NCI-H1048 (cell line): ENCODE data around the gene PRR12.
"Not testable (repeated sequence)": the region's sequence is repeated elsewhere in the genome, so short reads cannot be mapped to it uniquely, and the experiment has no call there.

Source experiments
- DNase-seq: peaks from one replicate; lab custom pipeline; 2025; lab: John Stamatoyannopoulos, UW

PRR12 gene

DNA sequence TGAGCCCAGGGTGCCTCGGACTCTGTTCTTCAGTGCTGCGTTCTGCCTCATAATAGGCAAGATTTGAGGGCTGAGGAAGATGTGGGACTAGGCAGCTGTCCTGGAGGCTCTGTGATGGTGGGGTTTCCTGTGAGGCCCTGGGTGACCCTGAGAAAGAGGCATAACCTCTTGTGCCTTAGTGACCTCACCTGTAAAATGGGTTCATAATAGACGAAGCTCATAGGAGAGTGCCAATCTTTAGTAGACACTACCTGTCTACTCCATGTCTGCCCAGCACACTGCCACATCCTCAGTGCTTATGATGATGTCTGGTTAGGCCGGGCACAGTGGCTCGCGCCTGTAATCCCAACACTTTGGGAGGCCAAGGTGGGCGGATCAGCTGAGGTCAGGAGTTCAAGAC, 25.6 kb downstream of the PRR12 start:
- DNase-seq: no peak

DNA sequence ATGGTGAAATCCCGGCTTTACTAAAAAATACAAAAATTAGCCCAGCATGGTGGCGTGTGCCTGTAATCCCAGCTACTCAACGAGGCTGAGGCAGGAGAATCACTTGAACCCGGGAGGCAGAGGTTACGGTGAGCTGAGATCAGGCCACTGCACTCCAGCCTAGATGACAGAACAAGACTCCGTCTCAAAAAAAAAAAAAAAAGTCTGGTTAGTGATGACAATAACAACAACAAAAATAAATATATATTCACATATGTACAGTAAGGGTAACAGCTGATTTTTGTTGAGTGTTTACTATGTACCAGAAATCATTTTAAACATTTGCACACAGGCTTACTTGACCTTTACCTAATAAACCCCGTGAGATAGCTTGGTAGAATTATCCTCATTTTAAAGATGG, 26.0 kb downstream of the PRR12 start:
- DNase-seq: no peak

DNA sequence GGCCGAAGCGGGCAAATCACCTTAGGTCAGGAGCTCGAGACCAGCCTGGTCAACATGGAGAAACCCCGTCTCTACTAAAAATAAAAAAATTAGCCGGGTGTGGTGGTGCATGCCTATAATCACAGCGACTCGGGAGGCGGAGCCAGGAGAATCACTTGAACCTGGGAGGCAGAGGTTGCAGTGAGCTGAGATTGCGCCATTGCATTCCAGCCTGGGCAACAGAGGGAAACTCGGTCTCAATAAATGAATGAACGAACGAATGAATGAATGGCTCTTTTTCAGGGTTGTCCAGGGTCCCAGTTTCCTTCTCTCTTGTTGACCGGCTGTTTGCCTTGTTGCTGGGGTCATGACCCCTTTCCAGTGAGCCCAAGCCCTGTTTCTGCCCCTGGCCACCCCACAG, 26.9 kb downstream of the PRR12 start:
- DNase-seq: not testable (repeated sequence)

DNA sequence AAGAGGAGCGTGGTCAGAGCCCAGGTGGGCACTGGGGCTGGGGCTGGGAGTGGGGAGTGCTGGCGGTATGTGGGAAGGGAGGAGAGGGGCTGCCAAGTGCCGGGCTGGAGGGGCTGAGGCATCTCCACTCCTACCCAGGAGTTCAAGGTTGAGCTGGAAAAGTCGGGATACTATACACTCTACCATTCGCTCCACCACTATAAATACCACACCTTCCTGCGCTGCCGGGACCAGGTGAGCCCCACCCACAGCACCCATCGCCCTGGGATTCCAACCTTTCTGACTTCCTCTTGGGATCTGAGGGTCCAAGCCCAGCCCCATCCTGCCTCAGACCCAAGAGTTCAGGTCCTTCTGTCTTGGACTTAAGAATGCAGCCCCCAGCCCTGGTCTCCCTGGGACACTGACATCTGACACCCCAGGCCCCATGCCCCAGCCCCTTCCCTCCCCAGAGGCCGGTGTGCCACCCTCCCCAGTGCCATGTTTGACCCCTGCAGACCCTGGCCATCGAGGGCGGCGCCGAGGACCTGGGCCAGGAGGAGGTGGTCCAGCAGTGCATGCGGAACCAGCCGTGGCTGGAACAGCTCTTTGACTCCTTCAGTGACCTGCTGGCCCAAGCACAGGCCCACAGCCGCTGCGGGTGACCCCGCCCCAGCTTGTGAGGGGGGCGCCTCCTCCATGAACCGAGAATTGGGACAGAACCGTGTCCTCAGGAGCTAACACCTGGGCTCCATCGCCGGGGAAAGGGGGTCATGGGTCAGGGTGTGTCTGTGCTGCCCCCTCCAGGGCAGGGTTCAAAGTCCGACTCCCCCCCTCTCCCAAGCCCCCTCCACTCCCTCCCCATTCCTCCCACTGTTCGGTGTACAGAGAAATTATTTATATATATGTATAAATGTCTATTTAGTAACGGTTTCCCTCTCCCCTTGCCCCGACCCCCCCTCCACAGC, 34.3 kb downstream of the PRR12 start:
- DNase-seq: no peak

DNA sequence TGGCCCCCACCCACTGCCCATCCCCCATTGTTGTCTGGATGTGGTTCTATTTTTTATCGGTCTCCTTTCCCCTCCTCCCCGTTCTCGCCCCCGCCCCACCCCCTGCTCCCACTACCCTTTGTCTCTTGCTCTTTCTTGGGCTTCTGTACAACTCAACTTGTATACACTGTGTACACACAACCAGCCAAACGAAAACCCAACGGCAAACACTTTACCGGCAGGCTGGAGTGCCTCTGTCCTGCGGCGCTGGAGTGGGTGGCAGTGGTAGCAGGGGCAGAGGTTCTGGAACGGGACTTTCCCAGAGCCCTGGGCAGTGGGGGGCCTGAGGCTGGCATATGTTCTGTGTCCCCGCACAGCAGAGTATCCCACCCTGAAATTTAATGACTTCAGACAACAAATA, 35.2 kb downstream of the PRR12 start:
- DNase-seq: no peak

DNA sequence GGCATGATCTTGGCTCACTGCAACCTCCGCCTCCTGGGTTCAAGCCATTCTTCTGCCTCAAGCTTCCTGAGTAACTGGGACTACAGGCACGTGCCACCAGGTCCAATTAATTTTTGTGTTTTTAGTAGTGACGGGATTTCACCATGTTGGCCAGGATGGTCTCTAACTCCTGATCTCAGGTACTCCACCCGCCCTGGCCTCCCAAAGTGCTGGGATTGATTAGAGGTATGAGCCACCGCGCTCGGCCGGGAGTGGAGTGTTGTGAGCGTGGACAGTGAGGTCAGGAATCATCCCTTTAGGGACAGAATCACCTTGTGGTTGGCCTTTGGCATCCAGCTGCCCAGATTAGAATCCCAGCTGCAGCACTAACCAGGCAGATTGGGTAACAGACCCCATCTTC, 38.7 kb downstream of the PRR12 start:
- DNase-seq: no peak

DNA sequence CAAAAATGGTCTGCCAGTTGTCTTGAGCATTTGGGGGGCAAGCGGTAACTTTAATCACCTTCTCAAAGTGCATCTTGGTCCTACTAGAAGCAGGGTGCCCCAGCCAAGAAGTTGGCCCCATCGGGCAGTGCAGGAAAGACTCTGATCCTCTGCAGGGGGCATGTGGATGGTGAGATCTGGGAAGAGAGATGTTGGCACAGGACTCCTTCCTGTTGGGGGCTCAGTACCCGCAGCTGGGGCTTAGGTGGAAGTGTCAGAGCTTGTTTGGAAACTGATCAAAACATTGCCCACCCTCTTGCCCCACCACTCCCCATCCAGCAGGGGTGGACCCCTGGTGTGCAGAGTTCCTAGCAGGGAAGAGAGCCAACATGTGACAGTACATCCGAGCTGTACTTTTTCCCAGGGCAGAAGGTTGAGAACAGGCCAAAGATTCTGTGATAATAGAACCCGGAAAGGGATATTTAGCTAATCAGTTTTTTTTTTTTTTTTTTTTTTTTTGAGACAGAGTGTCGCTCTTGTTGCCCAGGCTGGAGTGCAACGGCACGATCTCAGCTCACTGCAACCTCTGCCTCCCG, 40.1 kb downstream of the PRR12 start:
- DNase-seq: no peak

DNA sequence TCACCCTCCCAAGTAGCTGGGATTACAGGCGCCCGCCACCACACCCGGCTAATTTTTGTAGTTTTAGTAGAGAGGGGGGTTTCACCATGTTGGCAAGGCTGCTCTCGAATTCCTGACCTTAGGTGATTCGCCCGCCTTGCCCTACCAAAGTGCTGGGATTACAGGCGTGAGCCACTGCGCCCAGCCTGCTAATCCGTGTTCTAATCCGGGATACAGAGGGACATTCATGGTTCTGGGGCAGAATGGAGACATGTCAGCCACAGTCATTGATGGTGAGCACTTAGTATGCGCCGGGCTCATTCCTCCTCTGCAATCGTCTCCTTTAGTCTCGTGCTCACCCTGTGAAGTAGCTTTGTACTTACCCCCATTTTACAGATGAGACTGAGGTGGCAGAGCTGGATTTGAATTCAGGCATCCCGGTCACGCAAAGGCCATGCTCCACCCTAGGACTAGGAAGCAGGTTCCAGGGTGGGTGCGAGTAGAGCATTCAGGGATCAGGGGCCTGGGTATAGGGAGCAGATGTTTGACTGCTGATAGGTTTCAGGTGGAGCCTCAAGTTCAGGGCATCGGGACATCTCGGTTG, 40.7 kb downstream of the PRR12 start:
- DNase-seq: no peak

DNA sequence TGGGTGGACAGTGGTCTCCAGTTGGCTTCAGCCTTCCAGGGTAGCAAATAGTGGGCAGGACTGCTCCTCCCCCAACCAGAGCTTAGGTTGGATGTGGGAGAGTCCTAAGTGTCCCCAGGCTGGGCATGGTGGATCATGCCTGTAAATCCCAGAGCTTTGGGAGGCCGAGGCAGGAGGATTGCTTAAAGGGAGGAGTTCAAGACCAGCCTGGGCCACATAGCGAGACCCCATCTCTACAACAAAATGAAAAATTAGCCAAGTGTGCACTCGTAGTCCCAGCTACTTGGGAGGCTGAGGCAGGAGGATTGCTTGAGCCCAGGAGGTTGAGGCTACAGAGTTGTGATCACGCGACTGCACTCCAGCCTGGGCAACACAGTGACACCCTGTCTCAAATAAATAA, 41.6 kb downstream of the PRR12 start:
- no peak for DNase-seq

DNA sequence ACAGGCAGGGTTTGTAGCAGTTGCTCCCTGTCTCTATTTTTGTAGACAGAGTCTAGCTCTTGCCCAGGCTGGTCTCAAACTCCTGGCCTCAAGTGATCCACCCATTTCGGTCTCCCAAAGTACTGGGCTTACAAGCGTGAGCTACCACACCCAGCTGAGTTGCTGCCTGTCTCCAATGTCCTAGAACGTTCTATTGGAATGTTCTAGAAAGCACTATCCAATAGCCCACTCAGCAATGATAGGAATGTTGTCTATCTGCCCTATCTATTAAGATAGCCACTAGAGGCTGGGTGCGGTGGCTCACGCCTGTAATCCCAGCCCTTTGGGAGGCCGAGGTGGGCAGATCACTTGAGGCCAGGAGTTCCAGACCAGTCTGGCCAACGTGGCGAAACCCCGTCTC, 42.3 kb downstream of the PRR12 start:
- DNase-seq: not testable (repeated sequence)

DNA sequence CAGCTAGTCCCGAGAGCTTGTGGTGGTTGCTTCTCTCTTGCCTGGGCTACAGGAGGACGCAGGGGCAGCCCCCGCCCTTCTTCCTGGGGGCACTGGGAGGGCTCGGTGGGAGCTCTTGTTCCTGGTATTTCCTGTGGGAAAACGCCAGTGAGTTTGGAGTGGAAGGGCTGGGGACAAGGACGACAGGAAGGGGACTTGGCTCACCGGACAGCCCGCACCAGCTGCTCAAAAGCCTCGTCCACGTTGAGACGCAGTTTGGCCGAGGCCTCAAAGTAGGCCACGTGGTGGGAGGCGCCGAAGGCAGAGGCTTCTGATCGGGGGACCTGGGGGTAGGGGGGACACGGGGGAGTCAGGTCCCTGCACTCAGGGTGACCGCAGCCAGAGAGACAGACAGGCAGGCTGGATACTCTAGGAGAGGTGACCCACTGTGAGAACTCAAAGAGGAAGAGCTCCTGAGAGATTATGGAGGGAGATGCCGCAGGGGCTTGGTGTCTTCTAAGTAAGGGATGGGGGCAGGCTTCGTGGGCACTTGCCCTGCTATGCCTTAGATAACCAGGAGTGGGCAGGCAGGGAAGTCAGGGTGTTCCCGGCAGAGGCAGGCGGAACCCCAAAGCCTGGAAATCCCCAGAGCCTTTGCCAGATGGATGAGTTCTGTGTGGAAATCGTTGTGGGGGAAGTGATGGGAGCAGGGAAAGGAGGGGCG, 44.7 kb downstream of the PRR12 start:
- DNase-seq: no peak

DNA sequence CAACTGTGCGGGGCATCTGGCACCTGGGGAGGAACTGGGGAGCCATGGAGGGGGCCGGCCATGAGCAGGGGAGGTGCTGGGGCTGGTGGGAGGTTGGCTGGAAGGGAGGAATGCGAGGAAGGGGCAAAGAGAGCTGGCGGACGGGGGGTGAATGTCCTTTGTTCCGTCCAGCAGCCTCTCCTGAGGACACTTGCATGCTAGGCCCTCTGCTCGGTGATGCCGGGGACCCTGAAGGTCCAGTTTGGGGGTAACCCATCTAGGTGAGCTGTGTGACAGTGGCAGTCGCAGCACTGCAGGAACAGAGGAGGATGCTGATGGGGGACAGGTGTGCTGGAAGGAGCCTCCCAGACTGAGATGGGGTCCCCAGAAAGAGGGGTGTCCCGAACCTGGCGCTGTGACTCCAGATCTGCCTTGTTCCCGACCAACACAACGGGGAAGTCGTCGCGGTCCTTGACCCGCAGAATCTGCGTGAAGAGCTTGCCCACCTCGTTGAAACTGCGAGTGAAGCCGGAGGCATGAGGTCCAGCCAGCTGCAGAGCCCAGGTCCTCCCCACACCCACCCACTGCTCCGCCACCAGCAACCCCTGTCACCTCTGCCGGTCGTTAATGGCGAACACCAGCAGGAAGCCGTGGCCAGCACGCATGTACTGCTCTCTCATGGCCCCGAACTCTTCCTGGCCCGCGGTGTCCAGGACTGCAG, 45.4 kb downstream of the PRR12 start:
- DNase-seq: no peak

DNA sequence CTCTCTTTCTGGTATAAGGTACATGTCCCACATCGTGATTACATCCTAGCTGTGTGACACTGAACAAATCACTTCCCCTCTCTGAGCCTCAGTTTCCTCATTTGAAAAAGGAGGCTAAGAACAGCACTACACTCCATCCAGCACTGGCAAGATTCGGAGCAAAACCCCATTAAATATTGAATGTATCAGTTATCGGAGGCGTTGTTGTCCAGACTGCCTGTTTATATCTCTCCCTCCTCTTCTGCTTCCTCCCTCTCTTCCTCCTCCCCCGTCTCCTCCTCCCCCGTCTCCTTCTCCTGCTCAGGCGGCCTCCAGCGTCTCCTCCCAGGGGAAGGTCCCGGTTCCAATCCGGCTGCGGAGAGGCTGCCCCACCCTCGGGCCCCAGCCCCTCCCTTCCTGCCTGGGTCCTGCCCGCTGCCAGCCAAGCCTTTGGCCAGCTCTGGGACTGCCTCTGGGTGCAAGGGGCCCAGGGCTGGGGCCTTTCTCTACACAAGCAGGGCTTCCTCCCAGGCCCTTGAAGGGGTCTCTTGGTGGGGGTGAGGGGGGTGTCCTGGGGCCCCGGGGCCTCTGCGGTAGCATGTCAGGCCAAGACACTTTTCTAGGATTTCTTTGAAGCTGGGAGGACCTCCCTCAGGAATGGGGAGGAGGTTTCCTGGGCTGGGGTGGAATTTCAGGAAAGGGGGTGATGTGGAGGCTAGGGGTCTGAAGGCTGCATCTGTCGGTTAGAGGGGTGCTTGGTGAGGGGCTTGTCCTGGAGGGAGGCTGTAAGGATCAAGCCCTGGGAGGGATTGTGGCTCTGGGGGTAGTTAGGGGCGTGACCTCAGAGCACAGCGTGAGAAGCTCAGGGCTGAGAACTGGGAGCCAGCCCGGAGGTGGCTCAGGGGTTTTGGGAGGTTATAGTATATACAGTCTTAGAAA, 47.1 kb downstream of the PRR12 start:
- DNase-seq: no peak

DNA sequence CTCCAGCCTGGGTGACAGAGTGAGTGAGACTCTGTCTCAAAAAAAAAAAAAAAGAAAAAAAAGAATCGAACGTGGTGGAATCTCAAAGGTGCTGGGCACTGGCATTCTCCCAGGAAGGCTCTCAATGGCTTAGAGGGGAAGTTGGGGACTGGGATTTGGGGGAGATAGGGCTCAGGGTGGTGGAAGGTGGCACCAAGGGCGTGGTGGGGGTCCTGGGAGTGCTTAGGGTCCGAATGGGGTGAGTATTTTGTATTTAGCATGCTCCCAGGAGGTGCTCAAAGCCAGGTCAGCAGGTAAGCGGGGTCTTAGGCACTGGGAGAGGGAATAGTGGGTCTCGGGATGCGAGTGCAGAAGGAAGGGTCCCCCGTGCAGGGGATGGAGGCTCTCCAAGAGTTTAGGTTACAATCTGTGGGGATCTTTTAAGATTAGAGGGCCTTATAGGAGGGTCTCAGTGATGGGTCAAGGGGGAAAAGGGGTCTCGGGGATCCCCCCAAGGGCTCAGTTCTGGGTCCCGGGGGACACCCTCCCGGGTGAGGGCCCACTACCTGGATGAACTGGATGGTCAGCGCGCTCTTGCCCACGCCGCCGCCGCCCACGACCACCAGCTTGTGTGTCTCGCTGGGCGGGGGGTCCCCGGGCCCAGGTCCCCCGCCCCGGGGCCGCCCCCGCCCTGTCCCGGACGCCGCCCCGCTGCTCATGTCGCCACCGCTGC, 48.6 kb downstream of the PRR12 start:
- DNase-seq: no peak

DNA sequence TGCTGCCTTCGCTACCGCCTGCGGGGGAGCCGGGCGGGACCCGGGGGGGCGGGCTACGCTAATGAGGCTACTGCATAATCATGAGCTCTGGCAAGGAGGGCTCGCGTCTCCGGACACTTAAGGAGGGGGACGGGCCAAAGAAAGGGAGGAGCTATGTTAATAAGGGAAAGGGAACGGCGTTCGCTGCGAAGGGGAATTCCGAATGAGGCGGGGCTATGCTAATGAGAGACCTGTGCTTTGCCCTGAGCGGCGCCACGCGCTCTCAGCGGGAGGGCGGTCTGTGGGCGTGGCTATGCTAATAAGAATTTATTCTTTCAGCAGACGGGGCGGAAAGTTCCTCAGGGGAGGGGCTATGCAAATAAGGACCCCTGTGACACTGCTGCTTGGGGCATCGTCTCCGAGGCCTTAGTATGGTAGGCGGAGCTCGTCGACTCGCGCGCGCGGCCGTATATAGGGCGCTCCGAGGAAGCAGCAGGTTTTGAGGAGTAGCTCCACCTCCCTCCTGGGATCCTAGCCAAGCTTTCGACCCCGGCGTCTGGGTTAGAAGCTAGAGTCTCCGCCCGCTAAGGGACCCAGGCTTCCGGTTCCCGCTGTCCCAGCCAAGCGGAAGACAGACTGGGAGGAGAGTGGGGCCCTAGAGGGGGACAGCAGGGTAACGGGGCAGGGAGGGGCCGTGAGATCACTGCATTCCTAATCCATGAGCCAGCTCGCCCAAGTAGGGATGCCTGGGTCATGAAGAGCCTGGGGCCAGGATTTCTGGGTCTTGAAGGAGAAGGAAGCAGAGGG, 49.3 kb downstream of the PRR12 start, which contains the start of gene RRAS:
RRAS (minus strand) TSS at position 31 of the 786 bp plus-strand sequence. CDS start 45 bp downstream, outside the sequence.
- DNase-seq: peak; percentile 97

DNA sequence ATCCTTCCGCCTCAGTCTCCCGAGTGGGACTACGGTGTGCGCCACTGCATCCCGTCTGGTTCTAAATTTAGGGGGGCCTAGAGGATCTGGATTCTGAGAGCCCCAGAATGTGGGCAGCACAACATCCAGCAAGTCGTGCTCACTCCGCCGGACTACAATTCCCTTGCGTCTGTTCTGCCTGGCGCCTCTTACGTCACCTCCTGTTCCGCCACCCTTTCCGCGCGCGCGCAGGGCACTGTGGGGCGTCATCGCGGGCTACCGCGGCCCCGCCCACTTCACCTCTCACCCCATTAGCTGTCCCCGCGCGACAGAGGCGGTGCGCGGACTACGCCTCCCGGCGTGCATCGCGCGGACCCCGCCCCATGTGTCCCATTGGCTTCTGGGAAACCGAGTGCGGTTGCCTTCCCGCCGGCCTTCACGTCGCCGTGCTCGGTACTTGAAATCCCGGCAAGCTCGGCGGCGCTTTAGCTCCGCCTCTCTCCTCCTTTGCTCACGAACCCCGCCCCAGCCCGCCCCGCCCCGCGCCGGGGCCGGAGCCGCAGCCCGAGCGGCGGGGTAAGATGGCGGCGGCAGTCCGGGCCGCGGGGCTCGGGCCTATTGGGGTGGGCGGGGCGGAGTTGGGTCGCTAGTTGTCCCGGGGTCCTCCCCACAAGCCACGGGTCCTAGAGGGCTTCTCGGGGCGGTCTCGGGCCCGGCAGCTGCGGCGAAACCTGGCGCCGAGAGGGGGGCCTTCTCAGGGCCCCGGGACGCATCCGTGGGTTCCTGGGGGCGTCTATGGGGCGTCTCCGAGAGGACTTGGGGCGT, 50.9 kb downstream of the PRR12 start, which contains the start of gene SCAF1:
SCAF1 (plus strand) TSS at position 522 of the 804 bp plus-strand sequence. CDS start 2,818 bp downstream, outside the sequence.
- DNase-seq: peak; percentile 95

DNA sequence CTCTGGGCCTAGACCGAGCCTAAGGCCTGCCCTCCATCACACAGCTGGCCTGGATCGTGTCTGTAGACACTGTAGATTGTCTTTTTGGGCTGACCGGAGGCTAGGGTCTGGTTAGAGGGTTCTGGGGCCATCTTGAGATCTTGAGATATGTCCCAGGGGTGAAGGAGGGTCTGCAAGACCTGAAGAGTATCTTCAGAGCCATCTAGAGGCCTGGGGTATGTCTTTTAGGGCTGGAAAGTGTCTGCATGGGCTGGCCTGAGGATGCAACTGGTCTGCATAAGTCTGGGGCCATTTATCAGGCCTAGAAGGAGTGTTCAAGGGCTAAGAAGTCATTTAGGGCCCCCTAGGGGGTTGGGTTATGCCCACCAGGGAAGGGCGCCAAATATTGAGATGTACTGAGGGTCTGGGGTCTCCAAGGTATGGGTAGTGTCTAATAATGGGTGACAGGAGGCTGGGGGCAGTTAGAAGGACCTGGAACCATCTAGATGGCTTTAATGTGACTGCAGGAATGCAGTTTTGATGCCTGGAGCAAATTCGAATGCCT, 51.6 kb downstream of the PRR12 start:
- no peak for DNase-seq

DNA sequence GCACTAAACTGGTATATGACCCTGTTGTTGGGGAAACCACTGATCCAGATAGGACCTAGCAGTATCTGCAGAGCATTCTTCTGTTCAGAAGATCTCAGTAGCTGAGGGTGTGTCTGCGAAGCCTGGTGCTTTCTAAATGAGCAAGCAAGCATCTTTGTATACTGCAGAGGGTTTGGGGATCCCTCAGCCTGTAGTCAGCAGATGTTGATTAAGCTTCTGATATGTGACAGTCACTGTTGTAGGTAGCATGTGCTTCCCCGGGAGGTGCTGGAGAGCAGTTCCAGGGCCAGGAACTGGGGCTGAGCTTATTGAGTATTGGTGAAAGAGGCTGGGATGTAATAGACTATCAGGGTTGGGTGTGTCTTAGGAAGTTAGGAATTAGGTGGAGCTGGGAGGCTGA, 52.5 kb downstream of the PRR12 start:
- DNase-seq: no peak
